K562 (cell line): ENCODE results near the gene SLC34A1. TPM values are rescaled to one million over a fixed set of nuclear protein-coding genes. Genes with fewer than 3 reads are reported as not detected.
A peak's percentile ranks its signal among the peaks of the same experiment; 100 is the strongest.

Experiments used
- HMGN3 ChIP-seq: IDR thresholded peaks from 2 replicates; pipeline ENCODE4 v1.6.1; 2011; ENCODE audit warnings: borderline replicate concordance, low read depth, mild to moderate bottlenecking, mixed read lengths, low read length; ENCODE audit not compliant: insufficient read length; ENCODE audit errors: extremely low read depth
- NCOA1 ChIP-seq: fragments of 450-650 bp; IDR thresholded peaks from 2 replicates; pipeline ENCODE4 v1.6.1; 2016; ENCODE audit warnings: low read depth
- POLR2B ChIP-seq: fragments of 450-650 bp; IDR thresholded peaks from 2 replicates; pipeline ENCODE4 v1.6.1; 2018; ENCODE audit warnings: low read depth; ENCODE audit not compliant: partially characterized antibody
- RAD51 ChIP-seq: fragments of 450-650 bp; IDR thresholded peaks from 2 replicates; pipeline ENCODE4 v1.7.1; 2016; ENCODE audit warnings: low read depth, mild to moderate bottlenecking, borderline replicate concordance
- SMAD1 ChIP-seq: fragments of 150-350 bp; IDR thresholded peaks from 2 replicates; pipeline ENCODE4 v1.6.1; 2014; ENCODE audit warnings: low read length, low read depth; ENCODE audit not compliant: partially characterized antibody
- SMAD4 ChIP-seq: fragments of 250-450 bp; sonication (Bioruptor Pico); conservative IDR thresholded peaks from 2 replicates; pipeline ENCODE4 v1.8.0; 2021; ENCODE audit warnings: inconsistent platforms, mild to moderate bottlenecking, moderate library complexity
- SPI1 ChIP-seq: IDR thresholded peaks from 2 replicates; pipeline ENCODE4 v1.6.1; 2011; ENCODE audit warnings: low read depth, low read length, control low read depth, borderline replicate concordance
- ZBTB43 ChIP-seq: sonication (generic); formaldehyde crosslinking; IDR thresholded peaks from 2 replicates; pipeline ENCODE4 v1.8.0; 2023; ENCODE audit warnings: mild to moderate bottlenecking, missing genetic modification reagents
- ZNF354B ChIP-seq: fragments of 250-450 bp; sonication (Bioruptor Pico); IDR thresholded peaks from 2 replicates; pipeline ENCODE4 v1.4.0; 2020
- polyA plus RNA-seq, 8 experiments: library from polyadenylated mRNA; depleted of rRNA in 4 of 8; stranded (reverse) in 5 of 8; unstranded in 3 of 8; fragments of >200 nt; fragmentation: Nextera tagmentation in 2 of 8; fragmentation: Illumina TruSeq in 1 of 8; extraction: Ambion mirVana in 2 of 8; extraction: Trizol in 1 of 8; gene quantifications; 2 replicates each; pipeline versions ENCODE4 v1.2.1 to v1.2.3, GENCODE V29; 2011 to 2014; ENCODE audit warnings: inconsistent platforms in 1 of 8, missing spikeins in 1 of 8
- total RNA-seq, 7 experiments: library from RNA; depleted of rRNA in 6 of 7; stranded (reverse); fragments of >200 nt in 6 of 7; fragmentation: Illumina TruSeq in 2 of 7; extraction: Trizol in 2 of 7; gene quantifications; 2 replicates each; pipeline versions ENCODE4 v1.2.1 to v1.2.3, GENCODE V29; 2011 to 2021; ENCODE audit warnings: low replicate concordance in 1 of 7
- TF ChIP-seq, protein P1 (sequence below), 2 experiments: fragments of 450-650 bp; IDR thresholded peaks; 2 replicates each; pipeline ENCODE4 v1.6.1; 2016; ENCODE audit warnings: mild to moderate bottlenecking in 2 of 2, borderline replicate concordance in 1 of 2, low read depth in 1 of 2, moderate library complexity in 1 of 2
- TF ChIP-seq, protein P2 (sequence below): IDR thresholded peaks from 3 replicates; pipeline ENCODE4 v1.6.1; 2011; ENCODE audit warnings: borderline replicate concordance, mild to moderate bottlenecking; ENCODE audit not compliant: insufficient read length, insufficient read depth
- TF ChIP-seq, protein P3 (sequence below): sonication (generic); formaldehyde crosslinking; IDR thresholded peaks from 2 replicates; pipeline ENCODE4 v1.8.0; 2022; ENCODE audit warnings: missing genetic modification reagents, mild to moderate bottlenecking, borderline replicate concordance

Gene SLC34A1
- total and polyA plus RNA-seq, 9 of the 15 experiments (the other 6 are each of a cell fraction or from before 2014, with no cell fraction given) = not detected

GRCh38 chr5:177425801-177426565 lies 41.7 kb downstream of the SLC34A1 start (continued):
- TF ChIP-seq, protein P1, sequence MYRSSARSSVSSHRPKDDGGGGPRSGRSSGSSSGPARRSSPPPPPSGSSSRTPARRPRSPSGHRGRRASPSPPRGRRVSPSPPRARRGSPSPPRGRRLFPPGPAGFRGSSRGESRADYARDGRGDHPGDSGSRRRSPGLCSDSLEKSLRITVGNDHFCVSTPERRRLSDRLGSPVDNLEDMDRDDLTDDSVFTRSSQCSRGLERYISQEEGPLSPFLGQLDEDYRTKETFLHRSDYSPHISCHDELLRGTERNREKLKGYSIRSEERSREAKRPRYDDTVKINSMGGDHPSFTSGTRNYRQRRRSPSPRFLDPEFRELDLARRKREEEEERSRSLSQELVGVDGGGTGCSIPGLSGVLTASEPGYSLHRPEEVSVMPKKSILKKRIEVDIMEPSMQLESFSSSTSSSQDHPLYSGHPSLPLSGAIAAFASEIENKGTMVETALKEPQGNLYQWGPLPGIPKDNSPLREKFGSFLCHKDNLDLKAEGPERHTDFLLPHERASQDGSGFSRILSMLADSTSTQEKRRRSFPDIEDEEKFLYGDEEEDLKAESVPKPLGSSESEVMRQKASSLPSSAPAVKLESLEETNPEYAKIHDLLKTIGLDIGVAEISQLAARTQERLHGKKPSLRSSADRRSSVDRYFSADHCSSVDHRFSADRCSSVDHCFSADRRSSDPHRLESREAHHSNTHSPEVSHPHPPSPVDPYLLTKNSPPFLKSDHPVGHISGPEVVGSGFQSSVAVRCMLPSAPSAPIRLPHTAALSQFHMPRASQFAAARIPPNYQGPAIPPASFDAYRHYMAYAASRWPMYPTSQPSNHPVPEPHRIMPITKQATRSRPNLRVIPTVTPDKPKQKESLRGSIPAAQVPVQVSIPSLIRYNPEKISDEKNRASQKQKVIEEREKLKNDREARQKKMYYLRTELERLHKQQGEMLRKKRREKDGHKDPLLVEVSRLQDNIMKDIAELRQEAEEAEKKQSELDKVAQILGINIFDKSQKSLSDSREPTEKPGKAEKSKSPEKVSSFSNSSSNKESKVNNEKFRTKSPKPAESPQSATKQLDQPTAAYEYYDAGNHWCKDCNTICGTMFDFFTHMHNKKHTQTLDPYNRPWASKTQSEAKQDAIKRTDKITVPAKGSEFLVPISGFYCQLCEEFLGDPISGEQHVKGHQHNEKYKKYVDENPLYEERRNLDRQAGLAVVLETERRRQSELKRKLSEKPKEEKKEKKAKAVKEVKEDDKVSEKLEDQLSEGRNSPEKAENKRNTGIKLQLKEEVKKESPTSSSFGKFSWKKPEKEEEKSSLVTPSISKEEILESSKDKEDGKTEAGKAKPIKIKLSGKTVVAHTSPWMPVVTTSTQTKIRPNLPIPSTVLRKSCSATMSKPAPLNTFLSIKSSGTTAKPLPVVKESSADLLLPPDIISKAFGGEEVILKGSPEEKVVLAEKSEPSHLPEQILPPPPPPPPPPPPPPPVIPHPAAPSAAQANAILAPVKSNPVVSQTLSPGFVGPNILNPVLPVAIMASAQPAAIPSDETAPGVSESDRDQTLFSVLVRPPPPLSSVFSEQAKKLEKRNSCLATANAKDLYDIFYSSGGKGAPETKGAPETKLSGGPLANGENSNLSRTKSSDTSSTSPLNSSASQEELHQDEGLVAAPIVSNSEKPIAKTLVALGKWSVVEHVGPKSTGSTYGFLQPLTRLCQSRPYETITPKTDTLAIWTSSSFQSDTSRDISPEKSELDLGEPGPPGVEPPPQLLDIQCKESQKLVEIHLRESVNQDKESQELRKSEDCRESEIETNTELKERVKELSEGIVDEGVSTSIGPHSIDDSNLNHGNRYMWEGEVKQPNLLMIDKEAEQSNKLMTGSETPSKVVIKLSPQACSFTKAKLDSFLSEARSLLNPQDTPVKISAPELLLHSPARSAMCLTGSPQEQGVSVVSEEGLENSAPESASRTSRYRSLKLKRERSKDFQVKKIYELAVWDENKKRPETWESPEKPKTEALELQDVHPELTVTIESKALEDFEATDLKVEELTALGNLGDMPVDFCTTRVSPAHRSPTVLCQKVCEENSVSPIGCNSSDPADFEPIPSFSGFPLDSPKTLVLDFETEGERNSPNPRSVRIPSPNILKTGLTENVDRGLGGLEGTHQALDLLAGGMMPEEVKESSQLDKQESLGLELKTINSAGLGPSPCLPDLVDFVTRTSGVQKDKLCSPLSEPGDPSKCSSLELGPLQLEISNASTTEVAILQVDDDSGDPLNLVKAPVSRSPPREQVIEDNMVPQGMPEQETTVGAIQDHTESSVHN (IDR thresholded peaks at IDR 0.05; ENCODE audit: borderline replicate concordance in 1 of 2, low read depth in 1 of 2) = no peak
- no peak for TF ChIP-seq ZNF354B (CRISPR knock-in tag)
- TF ChIP-seq, protein P2, sequence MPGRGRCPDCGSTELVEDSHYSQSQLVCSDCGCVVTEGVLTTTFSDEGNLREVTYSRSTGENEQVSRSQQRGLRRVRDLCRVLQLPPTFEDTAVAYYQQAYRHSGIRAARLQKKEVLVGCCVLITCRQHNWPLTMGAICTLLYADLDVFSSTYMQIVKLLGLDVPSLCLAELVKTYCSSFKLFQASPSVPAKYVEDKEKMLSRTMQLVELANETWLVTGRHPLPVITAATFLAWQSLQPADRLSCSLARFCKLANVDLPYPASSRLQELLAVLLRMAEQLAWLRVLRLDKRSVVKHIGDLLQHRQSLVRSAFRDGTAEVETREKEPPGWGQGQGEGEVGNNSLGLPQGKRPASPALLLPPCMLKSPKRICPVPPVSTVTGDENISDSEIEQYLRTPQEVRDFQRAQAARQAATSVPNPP = no peak
- peak; percentile 88 for TF ChIP-seq SMAD4 (CRISPR knock-in tag)
- TF ChIP-seq NCOA1 = no peak; the same call in 1 of the 2 replicates
- TF ChIP-seq ZBTB43 = 0 out of 2 replicates have a peak, but pooled peaks have one; percentile 51
- peak; percentile 92 for TF ChIP-seq HMGN3
- no peak for TF ChIP-seq RAD51
- TF ChIP-seq SMAD1 = peak; percentile 37
- TF ChIP-seq, protein P3, sequence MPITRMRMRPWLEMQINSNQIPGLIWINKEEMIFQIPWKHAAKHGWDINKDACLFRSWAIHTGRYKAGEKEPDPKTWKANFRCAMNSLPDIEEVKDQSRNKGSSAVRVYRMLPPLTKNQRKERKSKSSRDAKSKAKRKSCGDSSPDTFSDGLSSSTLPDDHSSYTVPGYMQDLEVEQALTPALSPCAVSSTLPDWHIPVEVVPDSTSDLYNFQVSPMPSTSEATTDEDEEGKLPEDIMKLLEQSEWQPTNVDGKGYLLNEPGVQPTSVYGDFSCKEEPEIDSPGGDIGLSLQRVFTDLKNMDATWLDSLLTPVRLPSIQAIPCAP (CRISPR knock-in tag) = no peak
- TF ChIP-seq POLR2B = peak; percentile 93
- no peak for TF ChIP-seq SPI1
